Activated T-cell treated with anti-CD3 and anti-CD28 coated beads for 24 hours (primary cell): Measurements from ENCODE around the gene LOXL4.

Experiments
- DNase-seq: peaks from one replicate; pipeline ENCODE4 v3.0.0-alpha.2; 2020; ENCODE audit warnings: low read depth

The LOXL4 gene

GRCh38 chr10:98295401-98295811 is 27.4 kb upstream of the LOXL4 start:
- no peak for DNase-seq

GRCh38 chr10:98294270-98294627 is 26.3 kb upstream of the LOXL4 start:
- DNase-seq: no peak

- no peak for DNase-seq
Measured at GRCh38 chr10:98293550-98294269, 25.7 kb upstream of the LOXL4 start.

DNA sequence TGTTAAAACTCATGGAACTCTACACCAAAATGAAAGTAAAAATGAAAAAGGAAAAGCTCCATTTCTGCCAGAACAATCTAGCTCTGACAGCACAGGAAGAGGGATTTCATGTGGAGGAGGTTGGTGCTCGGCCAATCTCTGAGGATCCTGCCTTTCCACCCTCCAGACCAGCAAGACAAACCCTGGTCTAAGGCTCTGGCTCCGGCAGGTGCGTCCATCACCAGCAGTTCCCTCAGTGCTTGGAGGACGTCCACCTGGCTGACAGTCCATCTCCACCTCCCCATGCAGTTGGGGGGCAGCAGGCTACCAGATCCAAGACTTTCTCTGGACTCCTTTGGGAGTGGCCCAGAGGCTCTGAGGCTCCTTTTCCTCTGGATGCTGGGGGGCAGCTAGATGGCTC is 25.0 kb upstream of the LOXL4 start:
- no peak for DNase-seq

DNA sequence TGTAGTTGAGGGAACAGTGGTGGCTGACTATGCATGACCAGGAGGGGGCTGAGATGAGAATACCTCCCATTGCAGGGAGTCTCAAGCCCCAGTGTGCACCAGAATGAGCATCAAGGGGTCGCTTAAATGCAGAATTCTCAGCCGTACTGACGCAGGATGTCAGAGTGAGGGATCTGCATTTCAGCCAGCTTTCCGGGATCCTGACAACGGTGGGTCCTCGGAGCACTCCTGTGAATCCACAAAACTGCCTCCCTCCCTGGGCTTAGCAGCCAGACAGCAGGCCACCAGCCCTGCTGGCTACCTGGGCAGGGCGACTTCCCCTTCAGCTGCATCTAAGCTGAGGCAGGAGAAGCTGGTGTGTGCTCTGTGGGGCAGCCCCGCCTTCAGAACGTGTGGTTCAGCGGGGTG is 21.8 kb upstream of the LOXL4 start:
- no peak for DNase-seq

- no peak for DNase-seq
Measured at GRCh38 chr10:98287321-98287720, 19.3 kb upstream of the LOXL4 start.

DNA sequence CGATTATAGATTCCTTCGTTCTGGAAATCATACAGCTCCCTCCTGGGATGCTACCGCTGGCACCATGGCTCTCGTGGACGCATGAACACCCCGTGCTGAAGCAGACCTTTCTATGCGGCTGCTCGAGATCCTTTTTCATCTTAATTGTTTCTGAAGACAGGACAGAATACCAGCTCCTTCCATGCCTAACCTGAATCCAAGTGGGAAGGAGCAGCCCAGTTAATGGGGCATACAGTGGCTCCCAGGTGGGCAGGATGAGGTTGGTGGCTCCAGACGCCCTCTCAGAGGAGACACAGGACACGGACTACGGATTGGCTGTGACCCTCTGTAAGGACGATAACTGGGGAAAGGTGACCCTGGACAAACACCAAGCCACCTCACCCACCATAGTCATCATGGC is 18.4 kb upstream of the LOXL4 start:
- DNase-seq: no peak

DNA sequence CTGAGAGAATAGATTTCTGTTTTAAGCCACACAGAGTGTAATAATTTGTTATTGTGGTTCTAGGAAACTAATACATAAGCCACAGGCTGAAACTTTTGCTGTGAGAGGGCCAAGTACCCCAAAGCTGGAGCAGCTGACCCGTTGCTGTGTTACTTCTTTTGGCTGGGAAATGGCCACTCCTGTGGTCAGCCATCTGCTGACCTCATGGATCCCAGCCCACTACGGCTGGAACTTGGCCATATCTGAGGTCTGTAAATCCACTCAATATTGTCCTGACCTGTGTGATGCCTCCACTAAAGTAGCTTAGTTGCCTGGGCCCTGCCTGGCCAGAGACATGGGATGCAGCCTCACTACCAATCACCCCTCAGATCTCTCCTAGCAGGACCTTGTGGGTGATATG is 17.4 kb upstream of the LOXL4 start:
- DNase-seq: no peak

DNA sequence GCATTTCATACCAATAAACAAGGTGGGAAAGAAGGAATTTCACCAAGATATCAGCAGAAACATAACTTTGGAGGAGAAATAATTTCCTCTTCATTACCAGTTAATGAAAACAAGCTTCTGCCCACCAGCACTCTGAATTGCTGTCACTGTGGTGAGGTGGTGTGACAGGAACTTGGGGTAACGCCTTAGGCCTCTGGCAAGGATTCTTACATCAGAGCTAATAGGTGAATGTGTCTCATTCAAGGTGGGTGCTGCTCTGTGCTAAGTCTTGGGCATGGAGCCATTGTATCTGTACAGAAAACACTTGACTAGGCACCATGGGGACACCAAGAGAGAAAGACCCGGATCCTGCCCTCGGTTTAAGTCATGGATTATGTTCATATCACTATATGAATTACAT is 8.3 kb upstream of the LOXL4 start:
- no peak for DNase-seq

GRCh38 chr10:98274562-98274961 is 6.6 kb upstream of the LOXL4 start:
- DNase-seq: no peak

- no peak for DNase-seq
Measured at GRCh38 chr10:98273057-98273850, 5.3 kb upstream of the LOXL4 start.

DNA sequence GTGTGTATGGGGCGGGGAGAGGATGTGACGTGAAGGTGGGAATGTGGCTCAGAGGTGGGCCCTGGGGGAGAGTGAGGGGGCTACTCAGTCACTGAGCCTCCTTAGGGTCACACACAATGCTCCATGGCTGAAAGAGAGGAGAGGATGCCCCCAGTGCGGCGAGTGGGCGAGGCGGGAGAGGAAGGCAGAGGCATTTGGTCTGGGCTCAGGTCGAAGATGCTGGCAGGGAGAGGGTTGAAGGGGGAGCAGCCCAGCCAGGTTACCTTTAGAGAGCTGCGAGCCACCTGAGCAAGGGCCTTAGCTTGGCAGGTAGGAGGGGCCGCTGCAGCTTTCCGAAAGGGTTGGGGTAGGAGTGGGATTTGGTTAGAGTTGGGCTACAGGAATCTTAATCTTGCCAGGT is 4.7 kb upstream of the LOXL4 start:
- no peak for DNase-seq

GRCh38 chr10:98272245-98272644 is 4.3 kb upstream of the LOXL4 start:
- no peak for DNase-seq

- DNase-seq: no peak
Measured at GRCh38 chr10:98270786-98271185, 2.8 kb upstream of the LOXL4 start.

GRCh38 chr10:98270073-98270740 is 2.2 kb upstream of the LOXL4 start:
- no peak for DNase-seq

DNA sequence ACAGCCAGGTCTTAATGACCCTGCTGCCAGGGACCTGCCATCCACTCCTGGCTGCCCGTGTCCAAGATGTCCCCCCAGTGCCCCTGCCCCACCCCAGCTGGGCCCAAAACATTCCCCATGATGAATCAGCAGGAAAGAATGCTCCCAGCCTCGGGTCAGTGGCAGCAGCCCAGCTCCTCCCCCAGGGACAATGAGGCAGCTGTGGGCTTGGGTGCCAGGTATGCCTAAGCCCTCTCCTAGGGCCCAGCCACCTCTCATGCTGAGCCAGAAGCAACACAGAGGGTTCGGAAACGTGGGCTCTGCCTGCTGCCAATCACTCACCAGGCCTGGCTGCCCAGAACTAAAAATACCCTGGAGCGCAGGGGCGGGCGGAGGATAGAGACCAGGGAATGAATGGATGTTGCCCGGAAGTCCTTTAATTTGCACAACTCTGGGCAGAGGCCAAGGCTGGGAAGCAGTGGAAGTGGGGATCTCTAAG is 1.5 kb upstream of the LOXL4 start:
- DNase-seq: no peak

DNA sequence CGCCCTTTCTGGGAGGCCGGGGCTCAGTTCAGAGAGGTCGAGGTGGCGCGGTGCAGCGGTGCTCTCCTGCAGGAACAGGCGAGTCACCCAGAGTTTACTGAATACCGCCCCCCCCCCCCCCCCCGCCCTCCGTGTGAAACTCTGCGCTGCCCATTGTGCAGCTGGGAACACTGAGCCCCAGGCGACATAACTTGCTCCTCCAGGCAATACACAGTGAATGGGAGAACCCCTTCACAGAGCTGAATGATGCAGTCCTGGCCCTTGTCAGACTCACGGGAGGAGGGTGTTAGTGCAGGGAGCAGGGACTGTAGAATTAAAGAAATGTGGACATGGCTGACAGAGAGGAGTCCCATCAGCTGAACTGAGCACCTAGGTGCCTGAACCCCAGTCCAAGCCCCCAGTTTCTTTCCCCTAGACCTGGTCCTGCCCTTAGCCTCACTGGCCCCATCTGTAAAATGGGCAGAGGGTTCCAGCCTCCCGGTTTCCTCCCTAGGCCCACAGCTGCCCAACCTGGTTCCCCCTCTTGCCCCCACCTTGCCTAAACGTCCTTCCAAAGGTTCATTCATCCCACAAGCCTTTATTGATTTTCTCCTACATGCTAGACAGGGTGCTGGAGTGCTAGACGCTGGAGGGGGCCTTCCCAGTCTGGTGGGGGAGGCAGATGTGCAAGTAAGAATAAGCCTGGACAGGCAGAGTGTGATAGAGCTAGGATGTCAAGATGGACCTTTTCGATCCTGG is 869 bp upstream of the LOXL4 start:
- DNase-seq: no peak

- no peak for DNase-seq
Measured at GRCh38 chr10:98267069-98267893, 713 bp downstream of the LOXL4 start.

GRCh38 chr10:98266647-98267046 is 1.3 kb downstream of the LOXL4 start:
- DNase-seq: no peak

GRCh38 chr10:98265403-98266378 is 2.3 kb downstream of the LOXL4 start:
- no peak for DNase-seq
